ENCODE data around the gene IGSF21. TPM values are rescaled to one million over a fixed set of nuclear protein-coding genes. Genes with fewer than 3 reads are reported as not detected.

The IGSF21 gene
- polyA plus RNA-seq, 1 of the 3 experiments (the other 2 are of a cell fraction), result not detected

- DNase-seq, result peak; percentile 73
- no peak for TF ChIP-seq RXRA (IDR thresholded peaks at IDR 0.05; ENCODE audit: borderline replicate concordance, low read depth)
- 0 out of 2 replicates have a peak, but pooled peaks have one; percentile 37 for TF ChIP-seq MXI1 (IDR thresholded peaks at IDR 0.05; ENCODE audit: low read depth, low read length)
- TF ChIP-seq TEAD4 (IDR thresholded peaks at IDR 0.05; ENCODE audit: borderline replicate concordance, insufficient read depth), result no peak
- no peak for TF ChIP-seq MEF2A (IDR thresholded peaks at IDR 0.05; ENCODE audit: borderline replicate concordance, low read depth)
- no peak for TF ChIP-seq RFX5 (IDR thresholded peaks at IDR 0.05; ENCODE audit: low read length)
- TF ChIP-seq TAF1 (IDR thresholded peaks at IDR 0.05; ENCODE audit: borderline replicate concordance, low read depth, low read length), result no peak
- no peak for TF ChIP-seq FOXM1 (IDR thresholded peaks at IDR 0.05; ENCODE audit: low read depth)
- no peak for TF ChIP-seq JUND (IDR thresholded peaks at IDR 0.05)
- no peak for TF ChIP-seq REST (IDR thresholded peaks at IDR 0.05; ENCODE audit: low read depth, low read length)
- no peak for TF ChIP-seq RCOR1 (IDR thresholded peaks at IDR 0.05; ENCODE audit: low read length)
- no peak for TF ChIP-seq CTCF (IDR thresholded peaks at IDR 0.05)
- TF ChIP-seq CHD2 (IDR thresholded peaks at IDR 0.05; ENCODE audit: low read length, partially characterized antibody), result peak; percentile 45
- TF ChIP-seq, protein P1, sequence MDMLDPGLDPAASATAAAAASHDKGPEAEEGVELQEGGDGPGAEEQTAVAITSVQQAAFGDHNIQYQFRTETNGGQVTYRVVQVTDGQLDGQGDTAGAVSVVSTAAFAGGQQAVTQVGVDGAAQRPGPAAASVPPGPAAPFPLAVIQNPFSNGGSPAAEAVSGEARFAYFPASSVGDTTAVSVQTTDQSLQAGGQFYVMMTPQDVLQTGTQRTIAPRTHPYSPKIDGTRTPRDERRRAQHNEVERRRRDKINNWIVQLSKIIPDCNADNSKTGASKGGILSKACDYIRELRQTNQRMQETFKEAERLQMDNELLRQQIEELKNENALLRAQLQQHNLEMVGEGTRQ (IDR thresholded peaks at IDR 0.05; ENCODE audit: borderline replicate concordance, low read depth, low read length), result no peak
- no peak for TF ChIP-seq FOXJ3 (CRISPR knock-in tag; IDR thresholded peaks at IDR 0.05)
- no peak for TF ChIP-seq YY1 (IDR thresholded peaks at IDR 0.05; ENCODE audit: low read depth)
- TF ChIP-seq, protein P2, sequence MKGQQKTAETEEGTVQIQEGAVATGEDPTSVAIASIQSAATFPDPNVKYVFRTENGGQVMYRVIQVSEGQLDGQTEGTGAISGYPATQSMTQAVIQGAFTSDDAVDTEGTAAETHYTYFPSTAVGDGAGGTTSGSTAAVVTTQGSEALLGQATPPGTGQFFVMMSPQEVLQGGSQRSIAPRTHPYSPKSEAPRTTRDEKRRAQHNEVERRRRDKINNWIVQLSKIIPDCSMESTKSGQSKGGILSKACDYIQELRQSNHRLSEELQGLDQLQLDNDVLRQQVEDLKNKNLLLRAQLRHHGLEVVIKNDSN (IDR thresholded peaks at IDR 0.05; ENCODE audit: borderline replicate concordance, low read depth), result no peak
- TF ChIP-seq, protein P3, sequence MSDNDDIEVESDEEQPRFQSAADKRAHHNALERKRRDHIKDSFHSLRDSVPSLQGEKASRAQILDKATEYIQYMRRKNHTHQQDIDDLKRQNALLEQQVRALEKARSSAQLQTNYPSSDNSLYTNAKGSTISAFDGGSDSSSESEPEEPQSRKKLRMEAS (IDR thresholded peaks at IDR 0.05; ENCODE audit: low read depth), result no peak
- peak; percentile 30; the same call in 1 of the 2 replicates for TF ChIP-seq SMC3 (IDR thresholded peaks at IDR 0.05; ENCODE audit: low read depth, low read length)
- no peak for TF ChIP-seq EZH2phosphoT487 (IDR thresholded peaks at IDR 0.05; ENCODE audit: borderline replicate concordance, low read depth)
- TF ChIP-seq RAD21 (IDR thresholded peaks at IDR 0.05; ENCODE audit: low read length), result peak; percentile 53
- TF ChIP-seq GATA2 (CRISPR knock-in tag; IDR thresholded peaks at IDR 0.05), result no peak; the same call in 1 of the 2 replicates
- 0 out of 4 replicates have a peak, but pooled peaks of 1 of the 2 experiments have one; percentile 25 for TF ChIP-seq EP300 (IDR thresholded peaks at IDR 0.05; ENCODE audit: borderline replicate concordance in 1 of 2, low read depth in 1 of 2, low read length in 1 of 2)
- no peak for TF ChIP-seq ZBTB33 (IDR thresholded peaks at IDR 0.05; ENCODE audit: borderline replicate concordance, low read depth)
These were observed 75.0 kb downstream of the IGSF21 start for GRCh38 chr1:18182398-18183160.

More at GRCh38 chr1:18182398-18183160, 75.0 kb downstream of the IGSF21 start:
- Histone ChIP-seq H3K9me3 (no peaks in the 10 kb centered on the region), H3K79me2 (ENCODE audit: insufficient read depth) (no peaks in the 10 kb centered on the region), H2AFZ (ENCODE audit: low read depth) (no peak overlapping the region), H3K27me3 (ENCODE audit: insufficient read depth) (no peaks in the 10 kb centered on the region), H4K20me1 (ENCODE audit: insufficient read depth) (no peaks in the 10 kb centered on the region), H3K9me2 (no peaks in the 10 kb centered on the region), H3K4me2 (no peak overlapping the region), H3F3A (replicated peaks; ENCODE audit: insufficient read depth) (no peaks in the 10 kb centered on the region), H3K4me3 (ENCODE audit: low read depth in 2 of 2, low read length in 1 of 2) (no peak overlapping the region), H3K36me3 (replicated peaks in 1 of 2; ENCODE audit: control insufficient read depth in 1 of 2, insufficient read depth in 2 of 2, low read length in 1 of 2) (no peaks in the 10 kb centered on the region), H3K4me1 (ENCODE audit: control insufficient read depth in 1 of 2, insufficient read depth in 2 of 2, low read depth in 1 of 2, low read length in 1 of 2) (peaks cover 0 to 22% of the 10 kb centered on the region in 2 experiments; a peak in 1 of 4 replicates), H3K27ac (ENCODE audit: low read depth in 2 of 2, low read length in 1 of 2) (peak overlapping the region in 1 of 2 experiments; percentile 86; a peak in 2 of 4 replicates), H3K9ac (no peak overlapping the region)
- ChIA-PET POLR2A (no interaction called here), CTCF (interaction anchor here (0.7 to 2.3 kb wide), 9 partner anchors 13 to 381 kb away, joined by 3 to 12 read pairs (median 5); partner anchors contain the start of gene IGSF21)
- WGBS (ENCODE audit: low lambda C conversion rate), result 19% methylated on average over 13 of the region's 13 CpGs
